Endothelial cell of umbilical vein (primary cell): ENCODE measurements around the gene TREX2.

Experiments used
- CTCF ChIP-seq, 2 donors: IDR thresholded peaks; 1 replicate in 1 of 2; 2 replicates in 1 of 2; pipeline ENCODE4 v1.5.1; 2011; ENCODE audit warnings: low read length in 2 of 2, mild to moderate bottlenecking in 2 of 2, moderate library complexity in 2 of 2, control low read depth in 1 of 2, inconsistent platforms in 1 of 2, low read depth in 1 of 2; ENCODE audit not compliant: insufficient read depth in 1 of 2; ENCODE audit errors: extremely low read depth in 1 of 2
- EZH2 ChIP-seq: IDR thresholded peaks from 2 replicates; pipeline ENCODE4 v1.6.1; 2012; ENCODE audit warnings: borderline replicate concordance, low read depth, mild to moderate bottlenecking, moderate library complexity, low read length, inconsistent platforms; ENCODE audit not compliant: severe bottlenecking
- FOS ChIP-seq: IDR thresholded peaks from 2 replicates; pipeline ENCODE4 v1.6.1; 2011; ENCODE audit warnings: mild to moderate bottlenecking, low read length, moderate library complexity, borderline replicate concordance; ENCODE audit not compliant: insufficient read depth
- GATA2 ChIP-seq: IDR thresholded peaks from 2 replicates; pipeline ENCODE4 v1.7.0; 2011; ENCODE audit warnings: low read depth, mild to moderate bottlenecking, moderate library complexity, mixed read lengths, low read length; ENCODE audit not compliant: insufficient read length, insufficient read depth
- JUN ChIP-seq: IDR thresholded peaks from 2 replicates; pipeline ENCODE4 v1.6.1; 2011; ENCODE audit warnings: borderline replicate concordance, low read depth; ENCODE audit not compliant: insufficient read length, insufficient read depth
- MYC ChIP-seq: IDR thresholded peaks from one replicate; pipeline ENCODE4 v1.6.1; 2011; ENCODE audit warnings: mild to moderate bottlenecking, low read depth, low read length
- POLR2A ChIP-seq: IDR thresholded peaks from 2 replicates; pipeline ENCODE4 v1.6.1; 2012; ENCODE audit warnings: low read depth, mild to moderate bottlenecking, control low read depth, low read length

GRCh38 chrX:153440556-153441135 lies 5.2 kb downstream of the TREX2 start:
- no peak for TF ChIP-seq POLR2A
- TF ChIP-seq CTCF (IDR thresholded peaks at IDR 0.05; ENCODE audit: extremely low read depth in 1 of 2, insufficient read depth in 1 of 2, low read depth in 1 of 2, low read length in 2 of 2): no peak
- TF ChIP-seq EZH2: no peak
- TF ChIP-seq FOS: no peak
- TF ChIP-seq MYC: no peak
- no peak for TF ChIP-seq JUN
- TF ChIP-seq GATA2: no peak
